Stimulated activated CD8-positive, alpha-beta memory T cell treated with anti-CD3 and anti-CD28 coated beads, Interleukin-7, amount 100 ng/mL, for 4 hours (primary cell): ENCODE data around the gene FAM9C.

Source experiments
- DNase-seq, 2 donors: peaks; one replicate each; pipeline ENCODE4 v3.0.0-alpha.2; 2020; ENCODE audit warnings: low read depth in 2 of 2

The FAM9C gene

DNA sequence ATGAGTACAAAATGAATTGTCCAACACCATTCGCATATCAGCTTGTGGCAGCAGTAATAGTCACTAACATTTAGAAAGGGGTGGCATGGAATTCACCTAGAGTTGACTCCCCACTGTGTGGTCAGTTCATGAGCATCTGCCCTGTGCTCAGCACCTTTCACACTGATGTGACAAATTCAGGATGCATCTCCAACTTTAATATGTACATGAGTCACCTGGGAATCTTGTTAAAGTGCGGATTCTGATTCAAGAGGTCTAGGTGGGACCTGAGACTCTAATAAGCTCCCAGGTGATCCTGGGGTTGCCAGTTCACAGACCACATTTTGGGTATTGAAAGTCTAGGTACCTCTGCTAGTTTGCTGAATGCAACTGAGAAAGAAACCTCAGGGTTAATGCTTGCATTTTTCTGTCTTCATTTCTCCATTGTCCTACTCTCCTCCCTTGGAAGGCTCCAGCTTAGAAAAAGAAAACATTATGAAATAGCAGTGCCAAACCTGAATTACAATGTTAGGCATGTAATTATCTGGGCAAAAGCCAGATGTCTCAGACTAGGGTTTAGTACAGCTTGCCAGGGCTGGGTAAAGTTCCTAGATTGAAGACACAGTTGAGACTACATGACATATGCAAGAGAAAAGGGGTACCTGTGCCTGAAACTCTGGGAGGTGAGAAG is 36.8 kb downstream of the FAM9C start:
- DNase-seq, result no peak

DNA sequence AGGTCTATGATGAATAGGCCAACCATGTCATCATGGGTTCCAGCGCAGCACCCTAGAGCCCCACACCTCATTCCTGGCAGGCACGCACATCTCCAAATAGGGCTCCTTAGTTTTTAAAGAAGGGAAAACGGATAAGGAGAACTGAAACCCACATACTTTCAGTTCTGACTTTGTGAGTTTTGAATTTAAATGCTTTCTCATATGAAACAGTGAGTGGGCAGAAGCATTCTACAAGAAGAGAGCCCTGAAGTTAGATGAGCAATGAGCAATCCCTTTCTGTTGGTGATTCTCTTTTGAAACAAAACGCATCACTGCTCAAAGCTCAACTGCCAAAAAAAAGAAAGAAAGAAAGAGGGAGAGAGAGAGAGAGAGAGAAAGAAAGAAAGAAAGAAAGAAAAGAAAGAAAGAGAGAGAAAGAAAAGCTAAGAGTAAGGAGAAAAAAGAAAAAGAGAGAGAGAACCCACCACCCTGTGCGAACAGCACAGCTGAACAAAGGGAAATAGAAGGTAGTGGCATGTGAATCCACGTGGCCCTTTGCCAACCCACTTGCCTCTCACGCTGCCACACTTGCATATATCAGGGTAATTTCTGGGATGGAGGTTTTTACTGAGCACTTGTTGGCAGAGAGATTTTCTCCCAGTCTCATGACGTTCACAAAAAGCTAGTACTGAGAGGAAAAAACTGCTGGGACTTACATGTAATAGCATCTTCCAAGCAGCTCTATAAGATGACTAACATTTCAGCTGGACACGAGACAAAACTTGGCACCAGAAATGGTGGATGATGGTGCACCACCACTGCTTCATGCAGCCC is 38.6 kb downstream of the FAM9C start:
- no peak for DNase-seq

DNA sequence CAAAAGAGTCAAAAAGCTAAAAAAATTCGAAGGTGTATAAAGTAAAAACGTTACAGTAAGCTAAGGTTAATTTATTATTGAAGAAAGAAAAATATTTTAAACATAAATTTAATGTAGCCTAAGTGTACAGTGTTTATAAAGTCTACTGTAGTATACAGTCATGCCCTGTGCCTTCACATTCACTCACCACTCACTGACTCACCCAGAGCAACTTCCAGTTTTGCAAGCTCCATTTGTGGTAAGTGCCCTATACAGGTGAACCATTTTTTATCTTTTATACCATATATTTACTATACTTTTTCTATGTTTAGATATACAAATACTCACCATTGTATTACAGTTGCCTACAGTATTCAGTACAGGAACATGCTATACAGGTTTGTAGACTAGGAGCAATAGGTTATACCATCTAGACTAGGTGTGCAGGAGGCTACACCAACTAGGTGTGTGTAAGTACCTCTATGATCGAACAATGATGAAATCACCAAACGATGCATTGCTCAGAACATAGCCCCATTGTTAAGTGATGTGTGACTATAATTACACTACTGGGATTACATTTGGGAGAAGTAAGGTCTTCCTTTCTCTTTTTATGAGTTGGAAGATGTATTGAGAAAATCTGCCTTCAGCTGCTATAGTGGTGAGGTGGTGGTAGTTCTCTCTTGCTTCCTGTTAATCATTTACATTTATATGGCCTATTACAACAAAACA is 42.3 kb downstream of the FAM9C start:
- no peak for DNase-seq

DNA sequence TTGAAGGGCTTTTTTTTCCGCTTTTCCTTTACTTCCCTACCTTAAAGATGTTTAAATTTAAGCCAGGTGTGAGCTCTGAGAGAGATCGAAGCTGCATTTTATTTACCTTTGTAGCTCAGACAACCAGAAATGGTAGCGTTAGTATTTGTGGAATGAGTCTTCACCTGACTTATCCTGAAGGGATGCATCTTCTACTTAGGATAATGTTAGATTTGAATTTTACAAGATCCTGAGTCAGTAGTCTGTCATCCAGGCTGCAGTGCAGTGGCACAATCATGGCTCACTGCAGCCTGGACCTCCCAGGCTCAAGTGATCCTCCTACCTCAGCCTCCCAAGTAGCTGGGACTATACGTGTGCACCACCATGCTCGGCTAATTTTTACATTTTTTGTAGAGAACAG is 43.3 kb downstream of the FAM9C start:
- no peak for DNase-seq

DNA sequence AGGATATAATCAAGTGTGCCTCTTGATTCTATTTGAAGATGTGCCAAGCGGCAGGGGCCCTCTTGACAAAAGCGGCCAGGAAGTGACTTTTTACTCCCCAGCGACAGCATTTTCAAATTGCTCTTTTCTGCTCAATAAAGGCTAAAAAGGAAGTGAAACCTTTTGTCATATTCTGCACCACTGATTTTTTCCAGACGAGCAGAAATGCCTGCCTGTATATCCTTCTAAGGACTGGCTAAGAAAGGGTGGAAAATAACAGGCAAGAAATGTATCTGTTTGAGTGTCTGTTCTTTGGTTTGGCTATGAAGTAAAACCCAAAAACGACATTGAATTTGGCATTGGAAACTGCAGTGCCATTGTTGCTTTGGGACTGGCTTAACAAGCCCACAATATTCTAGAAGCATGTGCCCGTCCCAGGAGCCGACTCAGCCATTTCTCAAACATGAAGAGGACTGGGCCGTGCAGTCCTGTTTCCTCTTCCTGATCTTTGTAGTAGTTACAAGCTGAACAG is 44.1 kb downstream of the FAM9C start:
- no peak for DNase-seq

DNA sequence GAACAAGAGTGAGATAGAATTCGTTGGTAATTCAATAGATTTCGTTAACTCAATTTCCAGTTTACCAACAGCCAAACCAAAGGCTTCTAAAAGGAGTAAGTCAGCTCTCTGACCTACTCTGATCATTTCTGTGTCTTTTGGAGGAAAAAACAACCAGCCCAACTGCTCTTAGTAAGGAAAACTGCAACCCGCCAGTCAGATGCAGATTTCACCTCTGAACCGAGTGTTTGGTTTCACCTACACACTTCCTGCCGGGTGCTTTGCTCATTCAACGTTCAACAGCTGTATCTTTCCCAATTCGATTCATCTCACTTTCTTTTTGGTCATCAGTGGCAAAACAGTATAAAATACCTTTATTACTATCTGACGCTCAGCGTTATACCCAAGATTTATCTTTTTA is 45.0 kb downstream of the FAM9C start:
- DNase-seq, result peak in 1 of 2 donors; percentile 30

DNA sequence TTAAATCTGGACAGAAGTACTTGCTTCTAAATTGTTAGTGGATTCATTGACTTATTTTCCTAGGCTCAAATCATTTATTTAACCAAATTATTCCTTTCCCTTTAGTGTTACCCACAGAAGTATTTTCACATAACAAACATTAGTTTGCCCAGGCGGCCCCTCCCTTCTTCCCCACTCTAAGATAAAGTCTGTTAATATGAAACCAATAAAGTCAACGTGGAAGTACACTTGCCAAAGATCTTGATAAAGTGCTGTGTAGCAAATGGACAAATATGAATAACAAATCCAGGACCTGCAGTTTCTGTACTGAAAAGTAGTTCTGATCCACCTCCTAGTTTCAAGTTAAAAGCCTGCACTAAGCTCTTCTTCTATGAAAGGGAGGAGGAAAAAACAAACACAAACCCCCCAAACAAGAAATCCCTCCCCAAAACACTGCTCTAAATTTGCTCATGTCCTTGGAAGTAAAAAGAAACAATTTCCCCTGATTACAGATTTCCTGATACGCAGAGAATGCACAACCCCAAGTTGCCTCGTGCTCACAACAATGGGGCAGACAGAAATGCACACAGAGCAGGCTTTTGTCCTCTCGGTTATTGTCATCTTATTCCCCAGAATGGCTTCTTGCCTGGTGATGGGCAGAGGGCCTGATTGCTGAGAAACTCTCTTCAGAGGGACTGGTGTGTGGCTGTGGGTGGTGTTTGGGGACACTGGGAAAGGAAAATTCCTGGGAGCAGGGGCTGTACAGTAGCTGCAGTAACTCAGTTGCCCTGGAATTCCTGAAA is 46.3 kb downstream of the FAM9C start:
- no peak for DNase-seq

DNA sequence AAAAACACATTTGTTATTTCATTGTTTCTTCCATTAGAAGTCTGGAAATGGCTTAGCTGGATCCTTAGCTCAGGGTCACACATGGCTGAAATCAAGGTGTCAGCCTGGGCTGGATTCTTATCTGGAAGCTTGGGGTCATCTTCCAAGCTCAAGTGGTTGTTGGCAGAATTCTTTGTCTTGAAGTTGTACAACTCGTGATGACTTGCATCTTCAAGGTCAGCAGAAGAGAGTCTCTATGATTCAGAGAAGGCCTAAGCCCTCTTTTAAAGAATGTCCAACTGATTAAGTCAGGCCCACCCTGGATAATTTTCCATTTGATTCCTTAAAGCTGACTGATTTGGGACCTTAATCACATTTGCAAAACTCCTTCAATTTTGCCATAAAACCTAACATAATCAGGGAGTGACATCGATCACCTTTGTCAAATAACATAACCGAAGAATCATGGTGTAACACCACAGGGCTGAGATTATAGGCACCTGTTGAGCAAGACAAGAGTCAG is 47.4 kb downstream of the FAM9C start:
- DNase-seq, result no peak

DNA sequence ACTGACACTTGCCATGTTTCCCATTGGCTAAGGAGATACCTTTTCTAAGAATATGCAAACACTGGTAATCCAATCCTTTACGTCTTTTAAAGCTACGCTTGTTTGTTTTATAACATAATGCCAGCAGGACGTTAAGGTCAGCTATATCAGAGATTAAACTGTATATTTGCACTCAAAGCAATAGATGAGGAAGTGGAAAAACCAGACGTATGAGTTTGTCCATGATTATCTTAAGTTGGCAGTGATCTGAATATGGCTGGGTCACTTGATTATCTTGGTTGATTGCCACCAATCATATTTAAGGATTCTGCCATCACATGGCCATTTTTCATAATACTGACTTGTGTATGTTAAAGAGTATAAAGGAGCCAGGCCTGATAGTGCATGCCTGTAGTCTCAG is 50.1 kb downstream of the FAM9C start:
- DNase-seq, result no peak

DNA sequence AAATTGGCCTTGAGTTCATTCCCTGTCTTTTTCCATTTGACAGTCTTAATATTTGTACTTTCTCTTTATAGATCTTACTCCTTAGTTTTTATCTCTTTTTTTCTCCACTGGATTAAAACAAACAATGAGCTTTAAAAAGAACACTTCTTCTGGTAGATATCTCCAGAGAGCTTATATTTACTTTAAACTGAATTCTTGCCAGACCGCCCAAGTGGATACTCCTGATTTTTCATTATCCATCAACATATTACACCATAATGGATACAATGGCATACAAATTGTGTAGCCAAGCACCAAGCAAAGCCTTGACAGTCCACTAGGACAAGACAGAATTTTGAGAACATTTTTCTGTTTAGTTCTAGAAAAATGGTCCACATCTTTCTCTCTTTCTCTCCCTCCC is 50.6 kb downstream of the FAM9C start:
- no peak for DNase-seq

DNA sequence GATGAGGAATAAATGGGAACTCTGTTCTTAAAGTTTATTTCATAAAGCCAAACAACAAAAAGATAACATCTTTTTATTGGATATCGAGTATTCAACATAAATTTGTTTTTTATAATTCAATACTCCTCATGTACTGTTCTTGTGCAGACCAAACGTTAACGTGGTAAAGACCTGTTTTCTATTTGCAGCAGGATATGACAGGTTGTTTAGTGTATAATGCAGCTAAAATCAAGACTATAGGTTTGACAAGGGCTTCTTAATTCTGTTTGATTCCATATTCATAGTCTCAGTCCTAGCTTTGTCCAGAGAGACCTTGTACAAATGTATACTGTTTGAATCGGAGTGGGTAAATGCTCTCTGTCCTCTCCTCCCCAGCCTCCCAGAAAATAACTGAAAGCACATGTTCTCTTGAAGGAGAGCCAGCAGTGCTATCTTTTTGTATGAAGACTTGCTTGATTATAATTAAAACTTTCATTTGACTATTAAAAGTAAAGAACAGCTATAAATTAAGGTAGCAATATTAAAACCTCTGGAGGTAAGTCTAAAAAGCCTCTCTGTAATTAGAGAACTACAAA is 51.8 kb downstream of the FAM9C start:
- DNase-seq, result no peak

DNA sequence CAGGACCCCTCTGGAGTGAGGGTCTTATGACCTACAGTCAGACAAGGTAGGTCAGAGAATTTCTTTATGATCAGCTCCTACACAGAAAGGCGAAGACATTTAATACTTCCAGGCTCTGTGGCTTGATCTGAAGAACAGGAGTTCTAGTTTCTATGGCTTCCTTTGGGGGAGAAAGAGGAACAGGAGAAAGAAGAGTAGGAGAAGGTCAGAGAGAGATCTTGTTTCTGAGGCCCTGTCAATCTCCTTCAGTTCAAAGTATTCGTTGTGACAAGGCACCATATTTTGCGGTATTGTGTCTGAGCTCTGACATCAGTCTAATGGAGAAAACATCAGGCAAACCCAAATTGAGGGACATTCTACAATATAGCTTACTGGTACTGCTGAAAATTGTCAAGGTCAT is 52.8 kb downstream of the FAM9C start:
- DNase-seq, result no peak

DNA sequence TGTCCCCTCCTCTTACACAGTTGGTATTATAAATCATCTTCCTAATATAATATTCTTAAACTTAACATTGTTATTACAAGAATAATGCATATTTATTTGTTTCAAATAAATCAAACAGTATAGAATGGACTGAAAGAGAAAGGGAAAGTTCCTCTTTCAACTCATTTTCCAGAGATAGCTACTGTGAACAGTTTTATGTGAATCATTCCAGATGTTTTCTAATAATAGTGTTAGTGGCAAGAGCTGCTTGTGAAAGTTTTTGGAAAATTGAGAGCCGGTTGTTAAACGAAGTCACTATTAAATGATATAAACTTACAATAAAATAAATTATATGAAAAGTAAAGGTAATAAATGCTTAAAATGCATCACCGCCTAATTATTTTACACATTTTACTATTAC is 55.0 kb downstream of the FAM9C start:
- DNase-seq, result no peak

DNA sequence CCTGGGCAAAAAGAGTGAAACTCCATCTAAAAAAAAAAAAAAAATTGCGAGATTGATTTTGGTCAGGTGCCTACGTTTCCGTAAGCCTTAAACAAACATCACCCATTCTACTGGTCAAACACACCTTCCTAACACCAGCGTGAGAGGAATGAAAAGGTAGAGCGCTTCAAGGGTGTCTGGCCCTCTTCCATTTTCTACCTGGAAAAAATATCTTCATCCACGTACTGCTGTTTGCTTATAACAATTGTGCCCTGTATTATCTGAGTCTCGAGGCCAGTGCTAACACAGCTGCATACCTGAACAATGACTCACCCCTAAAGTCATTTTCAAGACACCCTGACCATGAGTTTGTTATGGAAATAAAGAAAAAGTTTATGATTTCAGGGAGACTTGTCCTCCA is 55.6 kb downstream of the FAM9C start:
- no peak for DNase-seq

DNA sequence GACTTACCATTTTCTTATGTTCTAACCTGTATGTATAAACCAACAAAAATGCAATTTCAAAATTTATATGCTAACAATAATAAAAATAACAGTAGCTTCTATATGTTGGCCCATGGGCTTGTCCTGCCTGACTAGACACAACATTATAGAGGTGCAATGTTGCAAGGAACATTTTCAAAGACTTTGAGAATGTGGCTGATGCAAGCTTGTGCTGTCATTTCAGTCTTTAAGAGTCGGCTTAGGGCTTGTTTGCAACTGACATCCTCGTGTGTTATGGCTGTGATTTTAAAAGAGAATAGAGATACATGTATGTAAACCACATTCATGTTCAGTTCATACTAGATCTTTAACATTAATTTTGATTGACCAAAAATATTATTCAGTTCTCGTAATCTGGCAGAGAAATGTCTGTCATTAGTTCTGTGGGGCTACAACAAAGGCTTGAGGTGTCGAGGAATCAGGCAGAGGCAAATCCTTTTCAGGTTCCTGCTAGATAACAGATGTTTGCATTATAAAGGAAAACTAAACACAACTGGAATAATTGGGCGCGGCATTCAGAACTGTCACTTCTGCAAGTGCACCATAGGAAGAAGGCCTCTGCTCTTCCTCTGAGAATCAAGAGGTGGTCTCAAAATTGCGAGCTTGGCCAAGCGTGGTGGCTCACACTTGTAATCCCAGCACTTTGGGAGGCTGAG is 56.4 kb downstream of the FAM9C start:
- DNase-seq, result no peak

DNA sequence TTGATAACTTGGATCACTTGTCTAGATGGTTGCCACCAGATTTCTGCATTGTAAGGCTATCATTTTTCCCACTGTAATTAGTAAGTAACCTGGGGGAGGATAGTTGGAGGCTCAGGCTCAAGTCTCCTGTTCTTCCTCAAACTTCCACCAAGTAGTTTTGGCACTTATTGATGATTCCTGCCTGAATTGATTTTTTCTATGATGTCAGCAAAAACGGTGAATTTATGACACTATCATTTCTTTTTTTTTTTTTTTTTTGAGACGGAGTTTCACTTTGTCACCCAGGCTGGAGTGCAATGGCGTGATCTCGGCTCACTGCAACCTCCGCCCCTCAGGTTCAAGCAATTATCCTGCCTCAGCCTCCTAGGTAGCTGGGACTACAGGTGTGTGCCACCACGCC is 57.1 kb downstream of the FAM9C start:
- no peak for DNase-seq

DNA sequence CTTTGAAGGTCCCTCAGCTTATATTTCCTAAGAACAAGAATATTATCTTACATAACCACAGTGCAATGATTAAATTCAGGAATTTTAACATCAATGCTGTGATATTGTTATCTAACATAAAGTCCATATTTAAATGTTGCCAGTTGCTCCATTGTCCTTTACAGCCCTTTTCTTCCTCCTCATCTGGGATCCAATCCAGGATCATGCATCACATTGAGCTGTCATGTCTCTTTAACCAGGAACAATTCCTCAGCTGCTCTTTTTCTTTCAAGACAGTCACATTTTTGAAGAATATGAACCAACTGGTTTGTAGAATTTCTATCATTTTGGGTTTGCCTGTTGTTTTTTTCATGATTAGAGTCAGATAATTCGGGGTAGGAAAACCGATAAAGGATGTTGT is 57.5 kb downstream of the FAM9C start:
- DNase-seq, result no peak

DNA sequence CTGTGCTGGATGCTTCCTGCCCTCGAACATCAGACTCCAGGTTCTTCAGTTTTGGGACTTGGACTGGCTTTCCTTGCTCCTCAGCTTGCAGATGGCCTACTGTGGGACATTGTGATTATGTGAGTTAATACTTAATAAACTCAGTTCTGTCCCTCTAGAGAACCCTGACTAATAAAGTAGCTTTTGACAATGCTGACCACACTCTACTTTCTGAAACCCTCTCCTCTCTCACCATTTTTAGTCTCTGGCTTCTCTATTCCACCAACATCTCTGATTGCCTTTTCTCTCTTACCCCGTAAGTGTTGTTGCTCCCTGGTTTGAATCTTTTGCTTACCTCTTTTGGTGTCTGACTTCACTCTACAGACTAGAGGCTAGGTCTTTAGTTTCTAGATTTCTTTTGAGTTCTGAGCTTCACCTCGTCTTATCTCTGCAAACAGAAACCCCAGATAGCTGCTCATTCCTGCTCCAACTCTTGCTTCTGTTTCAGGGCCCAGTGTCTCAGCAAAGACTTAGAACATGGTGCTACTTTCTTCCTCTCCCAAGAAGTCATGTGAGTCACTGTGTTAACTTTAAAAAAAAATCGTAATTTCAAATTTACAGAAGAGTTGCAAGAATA is 58.1 kb downstream of the FAM9C start:
- DNase-seq, result no peak
